ENCODE results near the gene INTS3.

INTS3 gene

DNA sequence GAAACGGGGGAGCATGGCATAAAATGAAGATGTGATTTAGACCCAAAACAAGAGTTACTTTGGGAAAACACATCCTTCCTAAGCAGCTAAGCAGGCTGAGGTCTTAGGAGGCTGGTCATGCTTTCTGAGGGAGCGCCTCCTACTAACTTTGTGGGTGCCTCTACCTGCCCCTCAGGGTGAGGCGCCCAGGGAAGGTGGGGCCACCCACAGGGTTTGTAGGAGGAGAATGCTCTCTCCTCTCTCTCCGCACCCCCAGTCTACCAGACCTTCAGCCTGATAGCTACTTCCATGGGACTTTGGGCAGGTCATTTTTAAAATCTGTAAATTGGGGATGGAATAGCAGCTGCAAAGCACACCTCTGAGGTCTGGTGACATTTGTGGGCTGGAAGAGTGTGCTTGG is 71.2 kb downstream of the INTS3 start:
- DNase-seq: no peak

DNA sequence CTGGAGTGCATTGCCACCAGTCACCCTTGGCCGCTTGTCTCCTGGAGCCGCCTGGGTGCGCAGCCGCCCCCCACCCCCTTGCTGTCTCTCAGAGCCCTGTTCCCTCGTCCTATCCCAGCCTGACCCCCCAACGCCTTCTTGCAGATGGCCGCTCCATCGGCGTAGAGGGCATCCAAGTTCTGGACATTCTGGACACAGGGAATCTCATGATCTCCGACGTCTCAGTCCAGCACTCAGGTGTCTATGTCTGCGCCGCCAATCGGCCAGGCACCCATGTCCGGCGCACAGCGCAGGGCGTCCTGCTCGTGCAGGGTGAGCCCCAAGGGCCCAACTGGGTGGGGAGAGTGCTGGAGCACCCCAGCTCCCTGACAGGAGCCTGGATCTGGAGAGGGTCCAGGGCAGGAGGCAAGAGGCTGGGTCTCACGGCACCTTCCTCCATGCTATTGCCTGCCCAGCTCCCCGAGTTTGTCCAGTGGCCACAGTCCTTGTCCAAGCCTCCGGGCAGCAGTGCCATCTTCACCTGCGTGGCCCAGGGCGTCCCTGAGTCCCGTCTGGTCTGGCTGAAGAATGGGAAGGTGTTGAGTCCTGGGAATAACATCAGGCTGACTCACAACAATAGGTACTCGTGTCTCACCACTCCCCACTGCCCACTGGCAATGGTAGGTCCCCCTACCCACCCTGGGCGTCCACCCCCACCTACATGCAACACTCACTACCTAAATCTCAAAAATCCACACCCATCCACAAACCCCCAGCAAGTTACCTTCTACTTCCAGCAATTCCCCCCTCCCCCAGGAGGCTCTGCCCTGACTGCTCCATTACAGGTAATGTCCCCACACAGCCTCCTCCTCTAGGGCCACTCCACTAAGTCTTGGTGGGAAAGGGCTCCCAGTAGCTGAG is 72.0 kb downstream of the INTS3 start:
- no peak for DNase-seq

DNA sequence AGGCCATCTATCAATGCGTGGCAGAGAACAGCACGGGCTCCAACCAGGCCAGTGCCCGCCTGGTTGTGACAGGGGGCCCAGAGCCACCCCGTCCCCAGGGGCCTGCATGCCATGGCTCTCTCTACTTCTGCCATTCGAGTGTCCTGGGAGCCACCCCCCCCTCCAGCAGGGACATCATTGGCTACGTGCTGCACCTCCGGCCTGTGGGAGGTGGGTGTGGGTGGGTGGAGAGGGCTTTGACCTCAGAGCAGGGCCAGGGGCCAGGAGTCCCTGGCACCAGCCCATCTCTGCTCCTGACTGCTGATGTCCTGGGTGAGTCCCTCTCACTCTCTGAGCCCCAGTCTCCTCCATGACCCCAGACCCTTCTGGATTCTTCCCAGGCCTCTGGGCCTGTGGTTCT is 72.7 kb downstream of the INTS3 start:
- no peak for DNase-seq

DNA sequence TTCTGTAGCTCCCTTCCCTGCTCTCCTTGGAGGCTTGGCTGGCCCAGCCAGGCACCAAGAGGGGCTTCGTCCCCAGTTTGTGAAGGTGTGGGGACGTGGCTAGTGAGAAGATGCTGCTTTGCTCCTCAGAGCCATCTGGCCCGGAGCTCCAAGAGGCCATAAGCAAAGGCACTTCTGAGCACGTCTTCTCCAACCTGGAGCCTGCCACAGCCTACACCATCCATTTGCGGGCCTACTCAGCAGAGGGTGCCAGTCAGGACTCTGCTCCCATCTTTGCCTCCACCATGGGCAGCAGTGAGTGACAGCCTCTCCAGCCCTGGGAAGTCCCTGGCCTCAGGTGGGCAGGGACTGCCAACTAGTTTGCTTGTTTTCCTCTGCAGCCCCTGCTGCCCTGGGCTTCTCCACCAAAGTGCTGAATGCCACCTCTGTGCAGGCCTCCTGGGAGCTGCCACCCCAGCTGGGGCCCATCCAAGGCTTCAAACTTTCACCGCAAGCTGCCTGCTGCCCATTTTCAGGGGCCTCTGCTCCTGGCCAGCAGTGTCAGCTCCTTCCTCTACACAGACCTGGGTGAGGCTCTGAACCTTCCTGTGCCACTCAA is 73.3 kb downstream of the INTS3 start:
- no peak for DNase-seq

DNA sequence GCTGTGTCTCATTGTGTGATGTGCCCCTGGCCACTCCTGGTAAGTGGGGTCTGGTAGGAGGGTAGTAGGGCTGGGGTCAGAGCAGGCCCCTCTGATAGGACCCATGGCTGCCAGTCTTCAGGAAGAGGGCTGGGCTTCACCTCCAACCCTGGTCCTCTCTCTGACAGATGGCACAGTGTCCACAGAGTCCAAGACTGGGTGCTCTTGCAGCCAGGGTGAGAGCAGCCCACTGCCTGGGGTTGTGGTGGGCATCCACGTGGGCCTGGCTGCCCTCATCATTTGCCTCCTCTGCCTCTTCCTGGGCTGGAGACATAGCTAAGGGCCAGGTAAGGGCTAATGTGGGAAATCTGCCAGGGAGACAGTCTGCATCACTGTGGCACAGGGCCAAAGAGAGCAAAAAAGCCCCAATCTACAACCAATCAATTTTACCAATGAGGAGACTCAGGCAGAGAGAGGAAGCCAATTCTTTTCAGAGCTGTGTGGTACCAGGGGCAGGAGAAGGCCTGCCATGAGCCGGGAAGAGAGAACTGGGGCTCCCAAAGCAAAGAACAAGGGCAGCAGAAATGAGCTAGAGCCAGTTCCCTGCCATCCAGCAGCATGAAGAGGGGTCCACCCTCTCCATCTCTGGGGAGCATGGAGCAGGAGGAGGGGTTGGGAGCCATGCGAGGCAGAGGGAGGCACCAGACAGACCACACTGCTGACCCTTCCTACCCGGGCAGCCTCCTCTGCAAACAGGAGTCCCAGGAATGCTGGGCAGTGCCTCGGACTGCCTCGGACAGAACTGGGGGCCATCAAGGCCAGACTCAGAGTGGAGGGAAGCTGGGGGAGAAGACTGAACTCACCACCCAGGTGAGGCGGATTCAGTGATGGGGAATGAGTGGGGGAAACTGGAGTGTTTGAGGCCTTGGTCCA is 74.2 kb downstream of the INTS3 start:
- DNase-seq: no peak

- DNase-seq: no peak
Observed at GRCh38 chr1:153803470-153804056, 75.7 kb downstream of the INTS3 start.

- DNase-seq: no peak
Observed at GRCh38 chr1:153804112-153804511, 76.3 kb downstream of the INTS3 start.

DNA sequence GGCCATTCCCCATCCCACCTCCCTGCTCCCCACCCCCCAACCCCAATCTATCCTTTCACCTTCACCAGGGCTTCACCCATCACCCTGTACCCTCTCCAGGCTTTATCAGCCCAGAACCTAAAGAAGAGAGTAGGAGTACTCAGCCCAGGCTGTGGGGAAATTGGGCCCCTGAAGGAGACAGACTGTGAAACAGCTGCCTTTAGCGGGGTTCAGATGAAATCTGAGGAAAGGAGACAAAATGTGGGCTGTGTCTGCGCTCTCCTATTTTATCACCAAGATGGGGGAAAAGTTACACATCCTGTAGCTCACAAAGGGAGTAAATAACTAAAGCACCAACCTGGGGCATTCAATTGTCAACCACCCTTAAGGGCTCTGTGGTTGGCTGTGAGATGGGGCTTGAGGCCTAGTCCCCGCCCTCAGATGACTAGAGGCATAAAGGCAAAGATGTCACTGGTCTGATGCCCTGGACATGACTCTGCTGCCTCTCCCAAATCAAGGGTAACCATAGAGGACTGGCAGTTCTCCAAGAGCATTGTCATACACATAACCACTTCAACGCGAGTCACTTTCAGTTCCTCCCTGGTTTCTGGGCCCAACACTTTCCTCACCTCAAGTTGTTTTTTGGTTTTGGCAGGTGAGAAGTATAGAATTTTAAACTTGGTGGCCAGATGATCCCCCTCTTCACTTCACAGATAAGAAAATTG is 77.3 kb downstream of the INTS3 start:
- DNase-seq: peak; percentile 91

DNA sequence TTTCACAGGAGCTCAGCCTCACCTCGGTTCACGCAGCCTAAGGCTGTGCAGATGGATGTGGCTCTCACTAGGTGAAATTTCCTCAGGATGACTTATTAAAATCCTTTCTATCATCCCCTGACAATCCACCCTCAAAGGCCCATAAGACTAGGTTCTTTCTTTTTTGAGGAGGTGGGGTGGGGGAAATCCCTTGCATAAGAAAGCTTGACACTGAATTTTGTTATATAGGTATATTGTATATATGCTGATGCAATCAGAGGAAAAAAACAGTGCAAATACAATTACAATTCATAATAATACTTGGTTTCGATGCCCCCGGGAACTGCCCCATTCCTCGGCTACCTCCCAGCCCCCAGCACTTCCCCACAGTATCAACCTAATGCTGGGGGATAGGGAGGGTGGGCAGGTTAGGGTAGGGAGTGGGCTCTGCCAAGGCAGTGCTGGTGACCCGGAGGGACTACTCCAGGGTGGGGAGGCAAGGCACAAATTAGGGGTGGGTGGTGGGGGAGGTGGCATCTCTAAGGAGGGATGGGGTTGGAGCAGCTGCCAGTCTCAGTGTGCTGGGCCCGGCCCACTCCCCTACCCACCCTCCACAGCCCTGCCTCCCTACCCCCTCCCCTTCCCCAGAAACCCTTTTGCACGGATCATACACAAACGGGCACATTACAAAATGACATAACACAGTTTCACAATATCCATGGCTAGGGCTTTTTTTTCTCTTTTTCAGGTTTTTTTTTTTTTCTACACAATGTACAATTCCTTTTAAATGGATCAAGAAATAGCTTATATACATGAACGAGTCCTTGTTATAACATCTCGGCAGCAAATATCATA is 78.3 kb downstream of the INTS3 start:
- peak; percentile 47 for DNase-seq

- DNase-seq: no peak
Observed at GRCh38 chr1:153816283-153816889, 88.5 kb downstream of the INTS3 start.

DNA sequence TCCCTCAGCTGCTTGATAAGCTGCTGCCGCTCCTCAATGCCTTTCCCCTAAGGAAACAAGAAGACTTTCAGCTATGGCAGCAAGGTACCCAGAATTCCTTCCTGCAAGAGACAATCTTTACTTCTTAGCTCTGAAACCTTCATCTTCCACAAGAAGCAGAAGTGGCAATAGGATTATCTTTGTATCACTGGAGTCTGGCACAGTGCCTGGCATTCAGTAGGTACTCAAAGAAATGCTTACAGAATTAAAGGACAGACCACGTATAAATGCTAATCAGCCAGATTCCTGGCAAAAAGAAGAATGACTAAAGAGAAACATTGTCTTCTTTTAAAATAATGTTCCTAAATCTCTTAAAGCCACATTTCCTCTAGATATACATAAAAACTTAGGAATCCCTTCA is 91.0 kb downstream of the INTS3 start:
- DNase-seq: no peak
